SH-SY5Y (cell line): Measurements from ENCODE around the gene SELENOW.

ENCODE experiments used
- GATA2 ChIP-seq: IDR thresholded peaks from 2 replicates; pipeline ENCODE4 v1.6.1; 2011; ENCODE audit warnings: mild to moderate bottlenecking, low read depth, low read length
- GATA3 ChIP-seq: IDR thresholded peaks from 2 replicates; pipeline ENCODE4 v1.6.1; 2011; ENCODE audit warnings: low read depth, mild to moderate bottlenecking, low read length, moderate library complexity

GRCh38 chr19:47778954-47779351, 450 bp downstream of the SELENOW start:
- TF ChIP-seq GATA3 (no peak), GATA2 (no peak)
